Smooth muscle cell (in vitro differentiated cells): ENCODE results near the gene DUSP15. TPM values are rescaled to one million over a fixed set of nuclear protein-coding genes. Genes with fewer than 3 reads are reported as not detected.

ENCODE experiments used
- DNase-seq: peaks from one replicate; lab custom pipeline; 2025; ENCODE audit not compliant: unreplicated experiment; lab: John Stamatoyannopoulos, UW
- H2AFZ ChIP-seq: fragments of 200-600 bp; sonication (generic); 2 replicates; pipeline ENCODE4 v1.6.0; 2016; ENCODE audit warnings: antibody characterized with exemption, low read depth, mild to moderate bottlenecking
- H3F3A ChIP-seq: fragments of 200-600 bp; sonication (generic); 2 replicates; pipeline ENCODE4 v1.6.0; 2017; ENCODE audit warnings: antibody characterized with exemption, low read depth
- H3K27ac ChIP-seq: fragments of 200-600 bp; sonication (generic); 2 replicates; pipeline ENCODE4 v1.5.1; 2016; ENCODE audit warnings: low read depth, mild to moderate bottlenecking
- H3K27me3 ChIP-seq: fragments of 200-600 bp; sonication (generic); 2 replicates; pipeline ENCODE4 v1.6.1; 2016; ENCODE audit warnings: low read depth, mild to moderate bottlenecking
- H3K36me3 ChIP-seq: fragments of 200-600 bp; sonication (generic); 2 replicates; pipeline ENCODE4 v1.5.1; 2016; ENCODE audit warnings: low read depth
- H3K4me1 ChIP-seq: fragments of 200-600 bp; sonication (generic); 2 replicates; pipeline ENCODE4 v1.5.1; 2016; ENCODE audit warnings: low read depth
- H3K4me2 ChIP-seq: fragments of 200-600 bp; sonication (generic); 2 replicates; pipeline ENCODE4 v1.6.0; 2016; ENCODE audit warnings: mild to moderate bottlenecking
- H3K4me3 ChIP-seq: fragments of 200-600 bp; sonication (generic); 2 replicates; pipeline ENCODE4 v1.5.1; 2016; ENCODE audit warnings: mild to moderate bottlenecking
- H3K79me2 ChIP-seq: fragments of 200-600 bp; sonication (generic); 2 replicates; pipeline ENCODE4 v1.6.0; 2016; ENCODE audit warnings: low read depth, mild to moderate bottlenecking
- H3K9ac ChIP-seq: fragments of 200-600 bp; sonication (generic); 2 replicates; pipeline ENCODE4 v1.6.0; 2016; ENCODE audit warnings: low read depth
- H3K9me3 ChIP-seq: fragments of 200-600 bp; sonication (generic); replicated peaks from 2 replicates; pipeline ENCODE4 v1.5.1; 2016; ENCODE audit warnings: low read depth
- H4K20me1 ChIP-seq: fragments of 200-600 bp; sonication (generic); 2 replicates; pipeline ENCODE4 v1.6.0; 2016; ENCODE audit warnings: low read depth
- WGBS: methylation state at CpG from one replicate; pipeline ENCODE4 v1.1.7; 2016; ENCODE audit warnings: low lambda C conversion rate; 5-methylcytosine and 5-hydroxymethylcytosine counted together
- polyA plus RNA-seq: library from polyadenylated mRNA; unstranded; fragments of >200 nt; fragmentation: Nextera tagmentation; extraction: Ambion mirVana; gene quantifications from 2 replicates; pipeline ENCODE4 v1.2.1, GENCODE V29; 2016
- total RNA-seq: library from RNA; depleted of rRNA; stranded (reverse); fragments of >200 nt; gene quantifications from 2 replicates; pipeline ENCODE4 v1.2.3, GENCODE V29; 2014
- TF ChIP-seq, protein P1 (sequence below): fragments of 200-600 bp; sonication (generic); IDR thresholded peaks from 2 replicates; pipeline ENCODE4 v1.5.1; 2017; ENCODE audit warnings: borderline replicate concordance, mild to moderate bottlenecking, antibody characterized with exemption; ENCODE audit not compliant: insufficient read depth, poor library complexity, severe bottlenecking

The DUSP15 gene
- total and polyA plus RNA-seq, 2 experiments from 2014 or later, result 6.2 to 10.2 TPM

GRCh38 chr20:31916708-31917107, 46.4 kb upstream of the DUSP15 start:
- TF ChIP-seq, protein P1, sequence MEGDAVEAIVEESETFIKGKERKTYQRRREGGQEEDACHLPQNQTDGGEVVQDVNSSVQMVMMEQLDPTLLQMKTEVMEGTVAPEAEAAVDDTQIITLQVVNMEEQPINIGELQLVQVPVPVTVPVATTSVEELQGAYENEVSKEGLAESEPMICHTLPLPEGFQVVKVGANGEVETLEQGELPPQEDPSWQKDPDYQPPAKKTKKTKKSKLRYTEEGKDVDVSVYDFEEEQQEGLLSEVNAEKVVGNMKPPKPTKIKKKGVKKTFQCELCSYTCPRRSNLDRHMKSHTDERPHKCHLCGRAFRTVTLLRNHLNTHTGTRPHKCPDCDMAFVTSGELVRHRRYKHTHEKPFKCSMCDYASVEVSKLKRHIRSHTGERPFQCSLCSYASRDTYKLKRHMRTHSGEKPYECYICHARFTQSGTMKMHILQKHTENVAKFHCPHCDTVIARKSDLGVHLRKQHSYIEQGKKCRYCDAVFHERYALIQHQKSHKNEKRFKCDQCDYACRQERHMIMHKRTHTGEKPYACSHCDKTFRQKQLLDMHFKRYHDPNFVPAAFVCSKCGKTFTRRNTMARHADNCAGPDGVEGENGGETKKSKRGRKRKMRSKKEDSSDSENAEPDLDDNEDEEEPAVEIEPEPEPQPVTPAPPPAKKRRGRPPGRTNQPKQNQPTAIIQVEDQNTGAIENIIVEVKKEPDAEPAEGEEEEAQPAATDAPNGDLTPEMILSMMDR, result no peak
- no peak for DNase-seq
- no peak overlapping the region for H3K4me3 ChIP-seq
- H3K79me2 ChIP-seq, result no peaks in the 10 kb centered on the region
- no peak overlapping the region for H3K4me2 ChIP-seq
- H4K20me1 ChIP-seq, result no peaks in the 10 kb centered on the region
- H3K27ac ChIP-seq, result no peak overlapping the region
- no peaks in the 10 kb centered on the region for H3K36me3 ChIP-seq
- H3F3A ChIP-seq, result peaks cover 17% of the 10 kb centered on the region
- H3K4me1 ChIP-seq, result no peaks in the 10 kb centered on the region
- H3K27me3 ChIP-seq, result no peaks in the 10 kb centered on the region
- H2AFZ ChIP-seq, result no peak overlapping the region
- no peaks in the 10 kb centered on the region for H3K9me3 ChIP-seq
- WGBS, result 96% methylated on average over 4 of the region's 4 CpGs
- no peak overlapping the region for H3K9ac ChIP-seq

DNA sequence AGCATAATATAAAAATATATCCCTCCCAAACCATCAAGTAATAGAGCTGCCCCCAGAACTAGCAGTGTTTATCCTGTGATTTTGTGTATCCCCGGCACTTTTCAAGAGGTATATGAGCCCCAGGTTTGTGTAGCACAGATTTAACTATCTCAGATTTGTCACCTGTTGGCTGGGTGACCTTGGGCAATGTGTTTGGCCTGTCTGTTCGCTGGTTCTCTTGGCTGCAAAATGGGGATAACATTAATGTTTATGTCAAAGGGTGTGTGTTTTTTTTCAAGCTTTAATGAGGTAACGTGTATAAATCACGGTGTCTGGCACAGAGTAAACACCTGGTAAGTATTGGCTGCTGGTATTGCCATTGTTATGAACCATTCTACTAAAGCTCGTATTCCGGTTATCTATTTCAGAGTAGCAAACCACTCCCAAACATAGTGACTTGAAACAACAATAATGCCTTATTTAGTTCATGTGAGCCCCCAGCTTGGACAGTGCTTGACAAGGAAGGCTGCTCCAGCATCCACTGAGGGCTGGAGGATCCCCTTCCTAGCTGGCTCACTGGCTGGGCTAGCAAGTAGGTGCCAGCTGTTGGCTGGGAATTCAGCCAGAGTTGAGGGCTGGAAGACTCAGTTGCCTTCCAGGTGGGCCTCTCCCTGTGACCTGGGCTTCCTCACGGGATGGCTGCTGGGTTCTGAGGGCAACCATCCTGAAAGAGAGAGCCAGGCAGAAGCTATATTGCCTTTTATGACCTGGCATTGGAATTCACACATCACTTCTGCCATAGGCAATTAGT, 45.4 kb upstream of the DUSP15 start:
- H3F3A ChIP-seq, result peaks cover 17% of the 10 kb centered on the region
- H3K4me2 ChIP-seq, result no peak overlapping the region
- H3K27me3 ChIP-seq, result no peaks in the 10 kb centered on the region
- no peak overlapping the region for H3K4me3 ChIP-seq
- no peaks in the 10 kb centered on the region for H3K9me3 ChIP-seq
- no peak for DNase-seq
- TF ChIP-seq, protein P1, result no peak
- no peaks in the 10 kb centered on the region for H3K79me2 ChIP-seq
- no peaks in the 10 kb centered on the region for H3K4me1 ChIP-seq
- no peak overlapping the region for H2AFZ ChIP-seq
- H3K9ac ChIP-seq, result no peak overlapping the region
- WGBS, result 87% methylated on average over 7 of the region's 7 CpGs
- H3K36me3 ChIP-seq, result no peaks in the 10 kb centered on the region
- no peaks in the 10 kb centered on the region for H4K20me1 ChIP-seq
- H3K27ac ChIP-seq, result no peak overlapping the region

GRCh38 chr20:31914170-31914569, 43.8 kb upstream of the DUSP15 start:
- Histone ChIP-seq H3K27ac (no peak overlapping the region), H3K9me3 (no peaks in the 10 kb centered on the region), H4K20me1 (no peaks in the 10 kb centered on the region), H3K4me2 (no peak overlapping the region), H3K4me3 (no peak overlapping the region), H3K9ac (no peak overlapping the region), H2AFZ (no peak overlapping the region), H3K36me3 (no peaks in the 10 kb centered on the region), H3K4me1 (no peaks in the 10 kb centered on the region), H3K27me3 (no peaks in the 10 kb centered on the region), H3K79me2 (no peaks in the 10 kb centered on the region), H3F3A (peaks cover 17% of the 10 kb centered on the region)
- 66% methylated on average over 5 of the region's 5 CpGs for WGBS
- TF ChIP-seq, protein P1, result no peak
- no peak for DNase-seq
